Left forelimb (tissue), 1 donor: ENCODE data around the gene RCN1.

Experiments used
- DNase-seq: peaks from one replicate; pipeline ENCODE4 v3.0.0-alpha.2; 2018; ENCODE audit warnings: low spot score

Gene RCN1

GRCh38 chr11:32153747-32154146 lies 62.9 kb downstream of the RCN1 start:
- DNase-seq: no peak

- no peak for DNase-seq
These were observed 63.4 kb downstream of the RCN1 start for GRCh38 chr11:32154275-32154674.
